Dermis microvascular lymphatic vessel endothelial cell (primary cell): Measurements from ENCODE around the gene SALL1. TPM values are rescaled to one million over a fixed set of nuclear protein-coding genes. Genes with fewer than 3 reads are reported as not detected.

Source experiments
- DNase-seq, 2 donors: peaks; one replicate each; pipeline versions ENCODE4 v3.0.0 to v3.0.0-alpha.2; 2010; ENCODE audit warnings: low read depth in 2 of 2
- total RNA-seq: library from RNA; depleted of rRNA; stranded (reverse); fragments of >200 nt; gene quantifications from 2 replicates; pipeline ENCODE4 v1.2.1, GENCODE V29; 2014

Gene SALL1
- total RNA-seq, 1 donor from 2014 or later: not detected

- no peak for DNase-seq
Measured at GRCh38 chr16:51141541-51141940, 9.5 kb downstream of the SALL1 start.

GRCh38 chr16:51141106-51141505, 10.0 kb downstream of the SALL1 start:
- no peak for DNase-seq

- DNase-seq: no peak
Measured at GRCh38 chr16:51140112-51140511, 11.0 kb downstream of the SALL1 start.

- DNase-seq: no peak
Measured at GRCh38 chr16:51139568-51139967, 11.5 kb downstream of the SALL1 start.

- DNase-seq: no peak
Measured at GRCh38 chr16:51138178-51138577, 12.9 kb downstream of the SALL1 start.

- DNase-seq: no peak
Measured at GRCh38 chr16:51137097-51137496, 14.0 kb downstream of the SALL1 start.

GRCh38 chr16:51134876-51135275, 16.2 kb downstream of the SALL1 start:
- DNase-seq: no peak

GRCh38 chr16:51134269-51134812, 16.7 kb downstream of the SALL1 start:
- DNase-seq: no peak

GRCh38 chr16:51133688-51134087, 17.4 kb downstream of the SALL1 start:
- no peak for DNase-seq

GRCh38 chr16:51133183-51133582, 17.9 kb downstream of the SALL1 start:
- DNase-seq: no peak

GRCh38 chr16:51132490-51133115, 18.5 kb downstream of the SALL1 start:
- DNase-seq: no peak

GRCh38 chr16:51131619-51132018, 19.5 kb downstream of the SALL1 start:
- DNase-seq: no peak

GRCh38 chr16:51129105-51129504, 22.0 kb downstream of the SALL1 start:
- no peak for DNase-seq

GRCh38 chr16:51125992-51126391, 25.1 kb downstream of the SALL1 start:
- DNase-seq: no peak

- no peak for DNase-seq
Measured at GRCh38 chr16:51124896-51125295, 26.2 kb downstream of the SALL1 start.

GRCh38 chr16:51121850-51122249, 29.2 kb downstream of the SALL1 start:
- DNase-seq: no peak

GRCh38 chr16:51120730-51121347, 30.2 kb downstream of the SALL1 start:
- DNase-seq: no peak

GRCh38 chr16:51119973-51120729, 30.9 kb downstream of the SALL1 start:
- DNase-seq: no peak

GRCh38 chr16:51119556-51119955, 31.5 kb downstream of the SALL1 start:
- DNase-seq: no peak

GRCh38 chr16:51116353-51116752, 34.7 kb downstream of the SALL1 start:
- no peak for DNase-seq

GRCh38 chr16:51114382-51114781, 36.7 kb downstream of the SALL1 start:
- no peak for DNase-seq
